Left kidney (tissue), 2 donors: Measurements from ENCODE around the gene C10orf90. TPM values are rescaled to one million over a fixed set of nuclear protein-coding genes. Genes with fewer than 3 reads are reported as not detected.
"Not testable (repeated sequence)": the region's sequence is repeated elsewhere in the genome, so short reads cannot be mapped to it uniquely, and the experiment has no call there.

Experiments
- DNase-seq: peaks from one replicate; pipeline ENCODE4 v3.0.0-alpha.2; 2013
- polyA plus RNA-seq: library from polyadenylated mRNA; unstranded; fragments of 120-200 nt; gene quantifications from one replicate; pipeline ENCODE4 v1.2.1, GENCODE V29; 2013; ENCODE audit not compliant: insufficient read length

The C10orf90 gene
- polyA plus RNA-seq, 1 donor = 0.45 TPM

DNA sequence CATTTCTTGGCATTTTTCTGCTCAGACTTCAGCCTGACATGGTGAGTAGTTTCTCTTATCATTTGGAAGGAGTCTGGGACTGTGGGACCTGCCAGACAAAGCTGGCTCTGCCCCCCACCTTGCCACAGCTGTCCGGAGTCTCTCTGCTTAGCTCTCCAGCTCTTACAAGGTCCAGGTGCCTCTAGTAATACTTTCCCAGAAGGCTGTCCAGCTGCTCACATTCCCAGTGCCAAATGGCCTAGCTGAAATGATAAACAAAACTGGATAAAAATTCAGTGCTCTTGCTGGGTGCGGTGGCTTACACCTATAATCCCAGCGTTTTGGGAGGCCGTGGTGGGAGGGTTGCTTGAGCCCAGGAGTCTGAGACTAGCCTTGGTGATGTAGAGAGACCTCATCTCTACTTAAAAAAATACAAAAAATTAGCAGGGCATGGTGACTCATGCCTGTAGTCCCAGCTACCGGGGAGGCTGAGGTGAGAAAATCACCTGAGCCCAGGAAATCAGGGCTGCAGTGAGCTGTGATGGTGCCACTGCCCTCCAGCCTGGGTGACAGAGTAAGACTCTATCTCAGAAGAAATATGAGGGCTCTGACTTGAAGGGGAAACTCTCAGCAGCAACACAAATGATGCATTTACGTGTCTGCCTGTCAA, 86.8 kb downstream of the C10orf90 start:
- DNase-seq = no peak

- DNase-seq = no peak
Measured at GRCh38 chr10:126581648-126582046, 88.8 kb downstream of the C10orf90 start.

DNA sequence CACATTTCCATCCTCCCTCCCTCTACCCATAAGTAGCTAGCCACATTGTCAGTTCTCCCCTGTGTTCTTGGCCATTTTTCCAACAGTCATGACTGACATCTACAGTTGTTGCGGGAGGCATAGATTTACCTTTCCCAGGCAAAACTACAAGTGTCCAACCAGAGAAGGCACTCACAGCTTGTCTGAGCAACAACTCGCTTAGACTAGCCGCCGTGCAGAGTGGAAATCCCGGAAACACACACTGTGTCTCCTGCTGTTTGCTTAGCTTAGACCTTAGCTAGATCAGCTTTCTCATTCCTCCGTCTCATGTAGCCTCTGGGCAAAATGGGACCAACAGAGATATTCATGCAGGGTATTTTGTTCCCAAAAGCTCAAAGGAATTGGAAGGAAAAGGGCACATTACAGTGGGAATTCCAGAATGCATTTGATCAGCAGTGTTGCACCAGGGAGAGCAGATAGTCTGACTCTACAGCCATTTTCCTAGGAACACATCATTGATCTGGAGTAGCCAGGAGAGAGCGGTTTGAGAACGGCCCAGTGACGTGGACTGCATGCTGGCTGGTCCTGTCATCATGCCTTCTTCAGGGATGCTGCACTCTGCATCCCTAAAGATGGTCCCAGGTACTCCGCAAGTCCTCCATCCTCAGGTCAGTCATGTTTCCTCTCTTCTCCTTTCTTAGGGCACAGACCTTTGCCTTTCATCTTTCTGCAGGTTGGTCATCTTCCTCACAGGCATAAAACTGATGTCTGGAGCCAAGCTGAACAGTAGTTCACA, 89.4 kb downstream of the C10orf90 start:
- DNase-seq = no peak

DNA sequence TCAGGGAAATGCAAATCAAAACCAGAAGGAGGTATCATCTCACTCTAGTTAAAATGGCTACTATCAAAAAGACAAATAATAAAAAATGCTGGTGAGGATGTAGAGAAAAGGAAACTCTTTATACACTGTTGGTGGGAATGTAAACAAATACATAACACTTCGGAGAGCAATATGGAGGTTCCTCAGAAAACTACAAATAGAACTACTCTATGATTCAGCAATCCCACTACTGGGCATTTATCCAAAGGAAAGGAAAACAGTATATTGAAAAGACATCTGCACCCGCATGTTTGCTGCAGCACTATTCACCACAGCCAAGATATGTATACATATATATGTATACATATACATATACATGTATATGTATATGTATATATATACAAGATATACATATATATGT, 94.2 kb downstream of the C10orf90 start:
- no peak for DNase-seq

DNA sequence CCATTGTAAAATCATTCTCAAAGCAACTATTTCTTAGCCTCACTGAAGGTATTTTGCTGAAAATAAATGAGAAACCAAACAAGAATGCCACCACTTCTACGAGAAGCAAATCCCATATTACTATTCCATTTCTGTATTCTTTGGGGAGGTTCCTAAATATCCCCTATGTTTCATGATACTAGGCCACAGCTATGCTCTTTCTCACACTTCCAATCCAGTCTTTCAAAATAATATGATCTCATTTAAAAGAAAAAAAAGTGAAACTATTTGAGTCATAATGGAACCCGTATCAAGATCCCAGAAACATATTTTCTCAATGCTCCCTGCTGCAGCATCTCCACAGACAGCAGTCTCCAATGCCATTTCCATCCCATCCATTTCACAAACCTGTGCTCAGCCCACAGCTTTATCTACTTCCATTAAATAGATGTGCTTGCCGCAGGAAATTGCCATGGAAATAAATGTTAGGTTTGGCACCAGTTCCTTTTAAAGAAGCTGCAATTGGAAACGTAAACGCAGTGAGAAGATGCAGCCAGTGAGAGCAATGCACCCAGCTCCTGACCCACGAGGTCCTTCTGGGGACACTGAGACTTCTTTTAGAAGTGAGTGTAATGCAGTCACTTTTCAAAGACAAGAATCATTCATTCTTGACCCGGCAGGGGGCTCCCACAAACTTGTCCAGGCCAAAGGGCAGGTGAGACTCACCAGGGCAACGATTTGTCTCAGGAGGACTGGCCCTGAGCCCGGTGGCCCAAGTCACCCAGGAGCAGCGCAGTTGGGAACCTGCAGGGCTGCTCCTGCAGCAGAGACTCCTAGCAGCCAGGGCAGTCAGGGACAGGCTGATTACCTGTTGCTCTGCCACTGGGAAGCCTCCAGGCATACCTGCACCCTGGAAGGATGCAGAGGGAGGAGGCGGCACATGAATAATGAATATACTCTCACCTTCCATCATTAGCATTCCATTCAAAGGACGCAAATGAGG, 99.6 kb downstream of the C10orf90 start:
- DNase-seq = no peak

GRCh38 chr10:126570245-126570570, 100.3 kb downstream of the C10orf90 start:
- no peak for DNase-seq

DNA sequence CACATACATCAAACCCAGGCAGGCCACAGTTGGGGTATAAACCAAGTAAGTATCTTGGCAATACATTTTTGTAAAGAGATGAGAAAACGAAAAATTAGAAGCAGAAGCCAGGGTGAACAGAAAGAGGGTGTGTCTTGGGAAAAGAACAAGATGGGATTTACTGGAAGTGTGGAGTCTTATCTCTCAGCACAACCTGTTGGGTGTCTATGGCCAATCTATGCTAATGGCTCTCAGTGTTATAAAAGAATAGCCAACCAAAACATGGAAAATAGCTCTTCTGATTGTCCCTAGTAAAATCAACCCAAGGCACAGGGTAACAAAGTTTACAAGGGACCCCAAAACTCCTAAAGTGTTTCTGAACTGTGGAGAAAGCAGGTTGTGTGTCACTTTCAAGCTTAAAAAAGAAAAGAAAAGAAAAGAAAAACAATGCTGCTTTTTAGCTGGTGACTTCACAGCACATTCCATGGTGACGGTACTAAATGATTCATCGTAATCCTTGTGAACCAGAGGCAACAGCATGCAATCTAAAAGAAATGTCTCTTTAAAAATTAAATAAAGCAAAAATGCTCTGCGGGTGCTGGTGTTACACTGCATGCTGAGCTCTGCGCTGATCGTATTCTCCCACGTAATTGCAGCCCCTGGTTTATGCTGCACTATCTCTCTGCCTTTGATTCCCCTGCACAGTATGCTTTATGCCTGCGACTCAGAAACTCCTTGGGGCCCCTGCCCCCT, 100.8 kb downstream of the C10orf90 start:
- peak; percentile 6 for DNase-seq

DNA sequence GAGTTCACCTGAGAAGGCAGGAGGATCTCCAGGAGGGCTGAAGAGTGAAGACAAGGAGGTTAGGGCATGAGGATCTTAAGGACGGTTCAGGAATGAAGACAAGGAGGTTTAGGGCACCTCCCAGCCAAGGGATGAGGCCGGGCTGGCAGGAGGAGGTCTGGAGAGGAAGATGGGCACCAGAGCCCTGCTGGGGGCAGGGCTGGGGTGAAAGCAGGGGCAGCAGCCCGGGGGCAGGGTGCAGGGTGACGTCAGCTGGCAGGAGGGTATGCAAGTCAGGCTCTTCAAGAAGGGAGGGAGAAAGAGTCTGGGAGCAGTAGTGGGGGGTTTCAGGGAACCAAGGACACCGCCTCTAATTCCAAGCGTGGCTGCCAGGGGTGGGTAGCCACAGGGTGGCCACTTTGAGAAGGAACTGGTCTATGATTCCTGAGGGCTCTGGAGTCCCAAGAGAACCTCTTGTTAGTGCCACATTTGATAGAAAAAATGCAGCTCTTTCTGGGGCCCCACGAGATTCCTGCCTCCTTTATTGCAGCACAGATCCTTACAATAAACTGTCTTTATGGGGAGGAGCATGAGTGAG, 101.6 kb downstream of the C10orf90 start:
- no peak for DNase-seq

GRCh38 chr10:126565871-126566270, 104.6 kb downstream of the C10orf90 start:
- DNase-seq = no peak

- DNase-seq = peak; percentile 5
Measured at GRCh38 chr10:126565441-126565840, 105.1 kb downstream of the C10orf90 start.

GRCh38 chr10:126564326-126564888, 106.1 kb downstream of the C10orf90 start:
- DNase-seq = no peak

- no peak for DNase-seq
Measured at GRCh38 chr10:126563361-126563760, 107.1 kb downstream of the C10orf90 start.

- no peak for DNase-seq
Measured at GRCh38 chr10:126561921-126562680, 108.4 kb downstream of the C10orf90 start.

GRCh38 chr10:126561294-126561920, 109.1 kb downstream of the C10orf90 start:
- DNase-seq = no peak

DNA sequence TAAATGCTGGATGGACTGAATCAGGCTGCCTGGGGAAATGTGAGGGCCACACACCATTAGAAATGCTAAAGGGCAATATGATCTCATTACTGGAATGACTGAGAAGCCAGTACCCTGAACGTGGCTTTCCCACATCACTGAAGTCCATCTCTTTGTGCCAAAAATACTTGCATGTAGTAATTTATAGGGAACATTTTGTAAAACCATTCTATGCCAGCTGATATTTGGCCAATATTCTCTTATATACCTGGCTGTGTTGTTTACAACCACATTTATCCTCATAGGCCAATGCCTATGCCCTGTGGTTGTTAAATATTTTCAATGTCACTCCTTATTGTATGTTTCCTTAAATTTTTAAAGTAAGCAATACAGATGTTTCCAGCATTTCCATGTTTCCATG, 111.6 kb downstream of the C10orf90 start:
- no peak for DNase-seq

DNA sequence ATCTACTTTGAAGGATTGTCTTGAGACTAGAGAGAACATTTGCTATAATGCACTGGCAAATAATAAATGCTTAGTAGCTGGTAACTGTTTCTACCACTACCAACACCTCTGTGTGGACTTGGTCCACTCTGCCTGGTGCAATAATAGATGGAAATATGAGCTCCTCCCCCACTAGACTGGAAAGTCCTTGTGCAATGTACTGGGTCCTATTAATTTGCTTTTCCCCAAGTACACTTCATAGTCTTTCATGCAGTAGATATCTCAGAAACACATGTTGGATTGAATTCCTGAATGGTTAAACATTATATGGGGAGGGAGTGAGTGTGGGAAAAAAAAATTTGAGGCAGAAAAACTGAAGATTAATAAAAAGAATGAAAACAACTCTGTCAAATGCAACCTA, 119.3 kb downstream of the C10orf90 start:
- no peak for DNase-seq

- DNase-seq = not testable (repeated sequence)
Measured at GRCh38 chr10:126550586-126550985, 119.9 kb downstream of the C10orf90 start.

- DNase-seq = no peak
Measured at GRCh38 chr10:126549344-126549743, 121.1 kb downstream of the C10orf90 start.

- no peak for DNase-seq
Measured at GRCh38 chr10:126544565-126544964, 125.9 kb downstream of the C10orf90 start.
